Astrocyte of the spinal cord (primary cell): ENCODE data around the gene LRFN3.

Experiments used
- DNase-seq: peaks from one replicate; pipeline ENCODE4 v3.0.0; 2011; ENCODE audit warnings: low read depth, low spot score
- H3K4me3 ChIP-seq: 2 replicates; pipeline ENCODE4 v1.5.1; 2011; ENCODE audit warnings: low read depth, mild to moderate bottlenecking, low read length, moderate library complexity
- CTCF ChIP-seq: IDR thresholded peaks from 2 replicates; pipeline ENCODE4 v1.5.1; 2012; ENCODE audit warnings: low read depth, mild to moderate bottlenecking, low read length, inconsistent platforms
- in situ Hi-C: cut with HindIII; loops from 2 replicates; pipeline ENCODE4 v1.10.0; 2017; ENCODE audit warnings: low sequenced_read_pairs

Gene LRFN3

GRCh38 chr19:35986111-35986510 is 49.9 kb downstream of the LRFN3 start:
- DNase-seq, result no peak
- in situ Hi-C loops, result no loop called here
- no peak for TF ChIP-seq CTCF
- H3K4me3 ChIP-seq, result no peak overlapping the region

GRCh38 chr19:35986664-35987570 is 50.7 kb downstream of the LRFN3 start:
- H3K4me3 ChIP-seq, result peak overlapping the region; percentile 14
- no peak for TF ChIP-seq CTCF
- in situ Hi-C loops, result no loop called here
- no peak for DNase-seq

GRCh38 chr19:35987571-35987896 is 51.4 kb downstream of the LRFN3 start:
- in situ Hi-C loops, result no loop called here
- H3K4me3 ChIP-seq, result no peak overlapping the region
- no peak for TF ChIP-seq CTCF
- DNase-seq, result no peak

GRCh38 chr19:35988824-35989223 is 52.6 kb downstream of the LRFN3 start:
- in situ Hi-C loops, result no loop called here
- no peak for TF ChIP-seq CTCF
- H3K4me3 ChIP-seq, result no peak overlapping the region
- no peak for DNase-seq

- TF ChIP-seq CTCF, result no peak
- no peak for DNase-seq
- no peak overlapping the region for H3K4me3 ChIP-seq
- in situ Hi-C loops, result no loop called here
These were observed 54.0 kb downstream of the LRFN3 start for GRCh38 chr19:35990156-35990555.

- no peak for TF ChIP-seq CTCF
- H3K4me3 ChIP-seq, result no peak overlapping the region
- in situ Hi-C loops, result no loop called here
- no peak for DNase-seq
These were observed 54.9 kb downstream of the LRFN3 start for GRCh38 chr19:35990771-35991730.
